Measurements from ENCODE around the gene NMU. TPM values are rescaled to one million over a fixed set of nuclear protein-coding genes. Genes with fewer than 3 reads are reported as not detected.
"Not testable (repeated sequence)": the region's sequence is repeated elsewhere in the genome, so short reads cannot be mapped to it uniquely, and the experiment has no call there.

The NMU gene
- polyA plus RNA-seq, 3 donors from 2014 or later: not detected

DNA sequence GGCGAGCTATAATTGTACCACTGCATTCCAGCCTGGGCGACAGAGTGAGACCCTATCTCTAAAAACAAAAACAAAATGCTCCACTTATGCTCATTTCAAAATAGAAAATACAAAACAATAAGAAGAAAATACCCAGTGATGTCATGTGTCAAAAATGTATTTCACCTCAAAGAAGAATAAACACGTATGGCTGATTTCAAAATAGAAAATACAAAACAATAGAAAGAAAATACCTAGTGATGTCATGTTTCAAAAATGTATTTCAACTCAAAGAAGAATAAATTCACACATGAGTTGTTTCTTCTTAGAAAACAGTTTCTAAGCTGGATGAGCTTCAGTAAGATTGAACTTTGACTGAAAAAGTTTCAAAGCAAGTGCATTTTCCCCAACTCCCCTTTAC lies 23.8 kb downstream of the NMU start:
- Mint-ChIP-seq H3K27ac (no peak overlapping the region), H3K4me3 (no peak overlapping the region), H3K27me3 (ENCODE audit: low read depth in 3 of 3) (peaks cover 2 to 4% (median 2%) of the 10 kb centered on the region in 3 donors), H3K9me3 (no peaks in the 10 kb centered on the region), H3K36me3 (no peaks in the 10 kb centered on the region), H3K4me1 (peaks cover 0 to 8% of the 10 kb centered on the region in 2 donors)
- DNase-seq: no peak

DNA sequence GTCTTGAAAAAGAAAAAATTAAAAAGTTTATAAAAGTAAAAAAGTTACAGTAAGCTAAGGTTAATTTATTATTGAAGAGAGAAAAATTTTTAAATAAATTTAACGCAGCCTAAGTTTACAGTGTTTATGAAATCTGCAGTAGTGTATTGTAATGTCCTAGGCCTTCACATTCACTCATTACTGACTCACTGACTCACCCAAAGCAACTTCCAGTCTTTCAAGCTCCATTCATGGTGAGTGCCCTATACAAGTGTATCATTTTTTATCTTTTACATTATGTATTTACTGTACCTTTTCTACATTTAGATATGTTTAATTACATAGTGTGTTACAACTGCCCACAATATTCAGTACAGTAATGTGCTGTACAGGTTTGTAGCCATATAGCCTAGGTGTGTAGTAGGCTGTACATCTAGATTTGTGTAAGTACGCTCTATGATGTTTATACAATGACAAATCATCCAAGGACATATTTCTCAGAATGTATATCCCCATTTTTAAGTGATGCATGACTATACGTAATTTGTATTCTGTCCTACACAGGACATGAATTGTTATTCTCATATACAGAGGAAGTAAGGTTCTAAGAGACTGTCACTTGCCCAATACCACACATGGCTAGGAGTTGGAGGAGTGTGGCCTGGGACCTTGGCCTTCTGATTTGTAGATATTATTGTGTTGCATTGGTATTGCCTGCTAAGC lies 24.6 kb downstream of the NMU start:
- Mint-ChIP-seq H3K27me3 (ENCODE audit: low read depth in 3 of 3) (peaks cover 0 to 4% (median 2%) of the 10 kb centered on the region in 3 donors), H3K9me3 (no peaks in the 10 kb centered on the region), H3K27ac (no peak overlapping the region), H3K36me3 (no peaks in the 10 kb centered on the region), H3K4me3 (no peak overlapping the region), H3K4me1 (peaks cover 0 to 8% of the 10 kb centered on the region in 2 donors)
- no peak for DNase-seq

GRCh38 chr4:55610381-55610780 lies 25.7 kb downstream of the NMU start:
- Mint-ChIP-seq H3K4me3 (no peak overlapping the region), H3K9me3 (no peaks in the 10 kb centered on the region), H3K27ac (no peak overlapping the region), H3K27me3 (ENCODE audit: low read depth in 3 of 3) (peaks cover 0 to 4% (median 2%) of the 10 kb centered on the region in 3 donors), H3K36me3 (no peaks in the 10 kb centered on the region), H3K4me1 (peaks cover 0 to 8% of the 10 kb centered on the region in 2 donors)
- no peak for DNase-seq

GRCh38 chr4:55609393-55609866 lies 26.7 kb downstream of the NMU start:
- Mint-ChIP-seq H3K27ac (no peak overlapping the region), H3K4me3 (no peak overlapping the region), H3K9me3 (no peaks in the 10 kb centered on the region), H3K4me1 (peaks cover 0 to 8% of the 10 kb centered on the region in 2 donors), H3K27me3 (ENCODE audit: low read depth in 3 of 3) (peaks cover 2 to 4% (median 2%) of the 10 kb centered on the region in 3 donors), H3K36me3 (no peaks in the 10 kb centered on the region)
- no peak for DNase-seq

GRCh38 chr4:55608591-55608990 lies 27.5 kb downstream of the NMU start:
- H3K27ac Mint-ChIP-seq: no peak overlapping the region
- H3K4me3 Mint-ChIP-seq: no peak overlapping the region
- peaks cover under 1 to 4% (median 2%) of the 10 kb centered on the region in 3 donors for H3K27me3 Mint-ChIP-seq (ENCODE audit: low read depth in 3 of 3)
- peaks cover 0 to 8% of the 10 kb centered on the region in 2 donors for H3K4me1 Mint-ChIP-seq
- DNase-seq: no peak
- H3K36me3 Mint-ChIP-seq: no peaks in the 10 kb centered on the region
- H3K9me3 Mint-ChIP-seq: no peaks in the 10 kb centered on the region

DNA sequence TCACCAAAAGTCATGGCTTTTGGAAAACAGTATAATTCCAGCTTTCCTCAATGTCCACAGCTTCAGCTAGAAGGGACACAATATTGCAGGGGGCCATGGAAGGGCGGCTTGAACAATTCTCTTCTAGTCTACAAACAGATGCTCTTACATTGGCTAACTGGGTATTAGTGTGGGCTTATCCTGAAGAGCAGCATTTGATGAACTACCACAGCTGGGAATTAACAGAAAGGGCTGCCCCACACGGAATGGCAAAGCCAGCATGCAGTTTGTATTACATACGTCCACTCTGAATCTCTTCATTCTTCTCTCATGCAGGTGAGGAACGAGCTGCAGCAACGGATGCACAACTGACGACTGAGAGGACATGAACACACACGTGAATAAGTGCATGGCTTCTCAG lies 31.1 kb downstream of the NMU start:
- Mint-ChIP-seq H3K27me3 (ENCODE audit: low read depth in 3 of 3) (peaks cover 2 to 4% (median 2%) of the 10 kb centered on the region in 3 donors), H3K9me3 (no peaks in the 10 kb centered on the region), H3K4me1 (peaks cover 0 to 8% of the 10 kb centered on the region in 2 donors), H3K27ac (no peak overlapping the region), H3K36me3 (no peaks in the 10 kb centered on the region), H3K4me3 (no peak overlapping the region)
- no peak for DNase-seq

DNA sequence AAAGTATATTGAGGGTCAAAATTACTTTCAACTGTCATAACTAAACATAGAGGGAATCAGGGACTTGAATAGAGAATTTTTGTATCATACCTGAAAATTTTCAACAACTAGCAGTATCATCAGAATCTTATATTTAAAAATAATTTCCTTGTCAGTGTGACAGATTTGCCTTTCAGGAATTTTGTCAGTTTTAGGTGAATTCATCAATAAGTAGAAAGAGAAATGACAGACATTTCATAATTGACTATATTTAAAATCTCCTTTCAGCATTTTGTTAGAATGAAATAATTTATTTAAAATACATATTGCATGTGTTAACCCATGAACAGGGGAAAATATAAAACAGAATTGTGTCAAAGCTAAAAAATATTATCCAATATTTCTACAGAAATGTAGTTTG lies 35.5 kb downstream of the NMU start:
- no peak for DNase-seq
- H3K9me3 Mint-ChIP-seq: no peaks in the 10 kb centered on the region
- H3K4me1 Mint-ChIP-seq: no peaks in the 10 kb centered on the region
- H3K27ac Mint-ChIP-seq: no peak overlapping the region
- H3K4me3 Mint-ChIP-seq: no peak overlapping the region
- H3K27me3 Mint-ChIP-seq (ENCODE audit: low read depth in 3 of 3): peaks cover 2 to 5% (median 2%) of the 10 kb centered on the region in 3 donors
- H3K36me3 Mint-ChIP-seq: no peaks in the 10 kb centered on the region

DNA sequence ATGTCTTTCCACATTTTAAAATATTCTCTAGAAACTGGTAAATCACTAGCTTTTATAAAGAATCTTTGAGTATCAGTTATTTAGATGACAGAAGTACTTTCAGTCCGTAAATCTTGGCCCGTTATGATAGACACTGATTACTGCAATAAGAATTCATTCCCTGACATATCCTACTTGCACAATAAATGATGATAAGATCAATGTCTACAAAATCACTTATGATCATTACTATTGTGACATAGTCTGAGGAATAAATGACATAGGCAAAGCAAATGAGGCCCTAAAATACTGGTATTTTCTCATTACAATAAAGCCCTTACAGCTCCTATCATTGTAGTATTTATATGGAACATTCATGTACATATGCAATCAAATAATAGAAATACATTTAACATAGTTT lies 37.5 kb downstream of the NMU start:
- Mint-ChIP-seq H3K36me3 (no peaks in the 10 kb centered on the region), H3K4me1 (no peaks in the 10 kb centered on the region), H3K9me3 (no peaks in the 10 kb centered on the region), H3K4me3 (no peak overlapping the region), H3K27me3 (ENCODE audit: low read depth in 3 of 3) (peaks cover 0 to 9% (median 2%) of the 10 kb centered on the region in 3 donors), H3K27ac (no peak overlapping the region)
- DNase-seq: no peak

DNA sequence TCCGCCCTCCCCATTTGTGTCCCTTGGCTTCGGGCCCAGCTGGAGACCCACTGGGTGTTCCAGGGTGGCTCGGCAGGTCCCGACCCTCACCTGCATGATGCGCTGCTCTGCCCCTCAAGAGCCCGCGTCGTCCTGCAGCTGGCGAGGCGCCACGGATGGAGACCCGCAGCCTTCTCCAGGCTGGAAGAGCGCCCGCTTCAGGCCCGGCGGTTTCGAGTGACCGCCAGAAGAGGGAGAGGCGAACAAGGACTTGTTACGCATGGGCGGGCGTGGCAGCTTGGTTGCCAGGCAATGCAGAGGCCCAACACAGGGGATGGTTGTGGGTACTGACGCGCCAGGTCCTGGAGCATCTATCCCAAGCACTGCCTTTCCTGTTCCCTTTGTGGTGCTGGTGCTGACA lies 44.1 kb downstream of the NMU start, which contains the start of gene PDCL2:
PDCL2 (minus strand) TSS at position 232 of the 400 bp plus-strand sequence; CDS start at position 96, 136 bp downstream.
- Mint-ChIP-seq H3K36me3 (no peaks in the 10 kb centered on the region), H3K27me3 (ENCODE audit: low read depth in 3 of 3) (peaks cover 0 to 9% (median 3%) of the 10 kb centered on the region in 3 donors), H3K9me3 (no peaks in the 10 kb centered on the region), H3K4me3 (no peak within 1 kb of the TSS), H3K27ac (no peak within 1 kb of the TSS), H3K4me1 (no peaks in the 10 kb centered on the region)
- DNase-seq: no peak

DNA sequence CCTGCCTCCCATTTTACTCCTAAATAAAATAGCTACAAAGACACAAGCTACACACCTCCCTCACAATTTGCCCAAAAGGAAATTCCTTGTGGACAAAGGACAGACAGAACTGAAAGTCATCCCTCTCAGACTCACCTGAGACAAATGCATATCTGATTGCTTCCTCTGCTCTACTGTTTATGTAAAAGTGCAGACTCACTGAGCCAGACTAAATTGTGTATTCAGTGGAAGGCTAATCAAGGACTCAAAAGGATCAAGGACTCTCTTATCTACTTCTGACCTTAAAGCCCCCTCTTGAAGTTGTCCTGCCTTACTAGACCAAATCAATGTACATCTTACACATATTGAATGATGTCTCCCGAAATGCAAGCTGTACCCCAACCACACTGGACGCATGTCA lies 47.9 kb downstream of the NMU start:
- H3K4me3 Mint-ChIP-seq: no peak overlapping the region
- H3K27ac Mint-ChIP-seq: no peak overlapping the region
- H3K4me1 Mint-ChIP-seq: no peaks in the 10 kb centered on the region
- peaks cover 0 to 12% (median 5%) of the 10 kb centered on the region in 6 donors for H3K9me3 Mint-ChIP-seq
- peaks cover 0 to 6% (median 5%) of the 10 kb centered on the region in 3 donors for H3K27me3 Mint-ChIP-seq (ENCODE audit: low read depth in 3 of 3)
- H3K36me3 Mint-ChIP-seq: no peaks in the 10 kb centered on the region
- no peak for DNase-seq

DNA sequence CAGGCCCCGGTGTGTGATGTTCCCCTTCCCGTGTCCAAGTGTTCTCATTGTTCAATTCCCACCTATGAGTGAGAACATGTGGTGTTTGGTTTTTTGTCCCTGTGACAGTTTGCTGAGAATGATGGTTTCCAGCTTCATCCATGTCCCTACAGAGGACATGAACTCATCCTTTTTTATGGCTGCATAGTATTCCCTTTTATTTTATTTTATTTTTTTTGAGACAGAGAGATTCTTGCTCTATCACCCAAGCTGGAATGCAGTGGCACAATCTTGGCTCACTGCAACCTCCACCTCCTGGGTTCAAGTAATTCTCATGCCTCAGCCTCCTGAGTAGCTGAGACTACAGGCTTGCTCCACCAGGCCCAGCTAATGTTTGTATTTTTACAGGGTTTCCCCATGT lies 53.3 kb downstream of the NMU start:
- not testable (repeated sequence) for H3K27ac Mint-ChIP-seq; H3K4me1 Mint-ChIP-seq; H3K27me3 Mint-ChIP-seq (ENCODE audit: low read depth in 3 of 3); H3K36me3 Mint-ChIP-seq; DNase-seq; H3K4me3 Mint-ChIP-seq
- H3K9me3 Mint-ChIP-seq: peaks cover 0 to 17% (median 7%) of the 10 kb centered on the region in 6 donors

- H3K27ac Mint-ChIP-seq: no peak overlapping the region
- H3K4me3 Mint-ChIP-seq: no peak overlapping the region
- H3K27me3 Mint-ChIP-seq (ENCODE audit: low read depth in 3 of 3): peaks cover 3 to 9% (median 6%) of the 10 kb centered on the region in 3 donors
- H3K4me1 Mint-ChIP-seq: no peaks in the 10 kb centered on the region
- no peak for DNase-seq
- peaks cover 15 to 39% (median 18%) of the 10 kb centered on the region in 6 donors for H3K9me3 Mint-ChIP-seq
- peaks cover 0 to 8% (median 6%) of the 10 kb centered on the region in 3 donors for H3K36me3 Mint-ChIP-seq
These were observed 57.6 kb downstream of the NMU start for GRCh38 chr4:55578341-55579010.

GRCh38 chr4:55575513-55575912 lies 60.6 kb downstream of the NMU start:
- Mint-ChIP-seq H3K4me3 (no peak overlapping the region), H3K27ac (no peak overlapping the region), H3K36me3 (peaks cover 0 to 8% (median 6%) of the 10 kb centered on the region in 3 donors), H3K9me3 (peaks cover 15 to 32% (median 16%) of the 10 kb centered on the region in 6 donors), H3K27me3 (ENCODE audit: low read depth in 3 of 3) (peaks cover 3 to 6% (median 5%) of the 10 kb centered on the region in 3 donors), H3K4me1 (no peaks in the 10 kb centered on the region)
- DNase-seq: no peak

DNA sequence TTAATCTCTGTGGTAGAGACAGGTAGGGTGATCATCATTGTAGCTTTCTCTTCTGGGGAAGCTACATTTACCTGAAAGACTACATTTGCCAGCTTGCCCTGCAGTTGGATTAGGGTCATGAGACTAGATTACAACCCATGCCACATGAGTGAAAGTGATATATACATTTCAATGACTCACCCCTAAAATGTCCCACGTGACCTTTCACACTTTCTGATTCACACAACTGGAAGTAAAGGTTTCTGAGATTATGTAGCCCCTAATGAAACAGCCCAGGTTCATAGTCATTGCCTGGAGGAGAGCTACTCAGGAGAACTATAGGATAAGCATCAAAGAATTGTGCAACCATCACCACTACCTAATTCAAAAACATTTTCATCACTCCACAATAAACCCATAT lies 61.8 kb downstream of the NMU start:
- H3K27ac Mint-ChIP-seq: no peak overlapping the region
- peaks cover 15 to 32% (median 16%) of the 10 kb centered on the region in 6 donors for H3K9me3 Mint-ChIP-seq
- H3K4me3 Mint-ChIP-seq: no peak overlapping the region
- H3K4me1 Mint-ChIP-seq: no peaks in the 10 kb centered on the region
- no peak for DNase-seq
- H3K27me3 Mint-ChIP-seq (ENCODE audit: low read depth in 3 of 3): peaks cover 3 to 6% (median 3%) of the 10 kb centered on the region in 3 donors
- H3K36me3 Mint-ChIP-seq: peaks cover 0 to 8% (median 6%) of the 10 kb centered on the region in 3 donors

Data from immature natural killer cell (primary cell).